Ramos (cell line): ENCODE measurements around the gene ZBTB7B.

ENCODE experiments used
- in situ Hi-C: fragments of 300-500 bp; cut with MboI; formaldehyde crosslinking; loops from one replicate; pipeline ENCODE4 v1.14.3; 2022; ENCODE audit warnings: low sequenced_read_pairs; ENCODE audit not compliant: unreplicated experiment

ZBTB7B gene

DNA sequence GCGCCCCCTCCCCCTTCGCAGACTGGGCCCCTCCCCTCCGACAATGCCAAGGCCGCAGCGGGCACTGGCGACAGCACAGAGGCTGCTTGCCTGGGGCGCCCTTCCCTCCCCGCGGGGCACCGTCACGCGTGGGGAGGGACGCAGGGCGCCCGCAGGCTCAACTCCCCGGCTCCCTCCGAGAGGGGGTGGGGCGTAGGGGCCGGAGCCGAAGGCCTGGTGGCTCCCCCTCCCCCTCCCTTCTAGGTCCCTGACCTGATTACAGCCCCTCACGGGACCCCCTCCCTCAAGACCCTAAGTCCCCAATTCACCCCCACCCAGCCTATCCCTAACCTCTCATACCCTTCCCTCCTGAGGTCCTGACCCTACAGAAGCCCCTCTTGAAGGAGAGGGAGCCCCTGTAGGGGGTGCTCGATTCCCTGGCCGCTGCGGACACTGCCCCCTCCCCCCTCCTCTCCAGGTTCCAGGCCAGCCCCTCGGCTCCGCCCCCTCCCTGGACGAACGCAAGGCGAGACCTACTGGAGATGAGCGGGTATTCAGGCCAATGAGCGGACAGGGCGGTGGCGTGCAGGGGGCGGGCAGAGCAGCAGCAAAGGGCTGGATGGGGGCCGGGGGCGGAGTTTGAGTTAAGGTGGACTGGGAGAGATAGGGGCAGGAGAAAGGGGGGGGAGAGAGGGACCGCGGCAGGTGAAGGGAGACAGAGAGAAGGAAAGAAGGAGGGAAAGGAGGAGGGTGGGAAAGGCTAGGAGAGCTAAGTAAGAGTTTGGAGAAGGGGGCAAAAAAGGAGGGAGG lies 733 bp upstream of the ZBTB7B start:
- in situ Hi-C loops: no loop called here

DNA sequence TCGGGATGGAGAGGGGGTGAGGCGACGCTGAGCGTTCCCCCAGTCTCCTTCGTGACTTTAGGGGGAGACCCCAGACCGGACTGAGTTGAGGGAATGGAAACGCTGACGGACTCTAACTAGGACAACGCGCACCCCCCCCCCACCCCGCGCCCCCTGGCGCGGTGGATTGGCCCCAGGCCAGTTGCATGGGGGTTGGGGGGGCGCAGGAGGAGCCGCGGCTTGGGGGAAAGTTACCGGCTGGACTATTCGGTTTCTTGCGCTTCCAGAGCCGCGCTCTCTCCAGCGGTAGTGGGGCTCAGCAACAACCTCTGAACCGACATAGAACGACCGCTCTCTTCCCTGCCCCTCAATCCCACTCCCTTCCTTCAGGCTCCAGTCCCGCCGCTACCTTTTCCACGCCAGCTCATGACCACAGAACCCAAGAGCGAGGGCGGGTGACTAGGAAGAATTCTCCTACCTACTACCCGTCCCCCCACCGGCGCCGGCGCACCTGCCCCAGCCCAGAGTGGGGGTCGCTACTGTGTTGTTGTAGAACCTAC lies 694 bp downstream of the ZBTB7B start:
- in situ Hi-C loops: no loop called here

DNA sequence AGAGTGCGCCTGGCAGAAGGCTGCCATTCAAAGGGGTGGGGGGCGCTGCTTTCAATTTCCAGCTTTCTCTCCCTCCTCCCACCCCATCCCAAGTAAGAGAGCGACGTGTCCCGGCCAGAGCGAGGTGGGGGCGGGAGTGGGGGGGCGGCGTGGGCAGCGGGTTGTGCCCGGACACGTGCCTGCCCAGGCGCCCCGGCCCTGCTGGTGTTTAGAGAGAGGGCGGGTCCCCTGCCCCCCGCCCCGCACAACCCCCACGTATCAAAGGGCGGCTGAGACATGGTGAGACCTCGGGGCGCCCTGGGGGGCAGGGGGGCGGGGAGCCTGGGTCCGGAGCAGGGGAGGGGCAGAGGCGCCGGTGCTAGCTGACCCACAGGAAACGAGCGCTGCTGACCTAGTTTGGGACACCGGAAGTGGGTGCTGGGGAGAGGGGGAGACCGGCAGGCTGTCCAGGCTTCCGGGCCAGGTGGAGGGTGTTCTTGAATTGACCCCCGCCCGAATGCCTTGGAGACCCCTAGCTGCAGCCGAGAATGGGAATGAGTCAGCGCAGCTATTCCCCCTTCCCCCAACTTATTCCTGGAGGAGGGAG lies 1.3 kb downstream of the ZBTB7B start:
- in situ Hi-C loops: no loop called here

DNA sequence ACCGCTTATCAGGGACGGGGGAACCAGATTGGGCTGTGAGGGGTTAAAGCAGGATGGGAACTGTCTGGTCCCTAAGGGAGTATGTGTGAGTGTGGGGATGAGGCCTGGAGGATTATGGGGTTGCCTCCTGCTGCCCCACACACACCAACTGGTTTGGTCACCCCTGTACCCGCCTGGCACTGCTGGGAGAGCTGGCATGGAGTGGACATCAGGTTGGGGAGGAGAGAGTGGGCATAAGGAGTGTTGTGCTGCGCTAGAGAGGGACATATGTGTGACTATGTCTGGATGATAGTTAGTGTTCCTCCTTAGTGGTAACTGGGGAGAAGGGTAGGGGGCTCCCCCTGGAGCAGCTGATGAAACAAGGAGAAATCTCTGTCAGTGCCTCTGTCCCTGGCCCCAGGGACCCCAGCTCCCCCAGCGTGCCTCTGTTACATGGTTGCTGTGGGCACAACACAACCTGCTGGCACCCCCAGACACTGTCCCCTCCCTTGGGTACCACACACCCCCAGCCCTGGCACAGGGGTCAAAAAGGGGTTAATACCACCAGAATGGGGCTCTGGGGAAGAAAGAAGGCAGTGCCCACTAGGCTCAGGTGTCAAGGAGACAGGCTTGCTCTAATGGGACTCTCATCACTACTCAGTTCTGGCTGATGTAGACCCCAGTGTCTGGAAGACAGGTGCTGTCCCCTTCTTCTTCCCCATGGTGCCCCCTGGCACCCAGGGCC lies 1.9 kb downstream of the ZBTB7B start:
- in situ Hi-C loops: no loop called here

DNA sequence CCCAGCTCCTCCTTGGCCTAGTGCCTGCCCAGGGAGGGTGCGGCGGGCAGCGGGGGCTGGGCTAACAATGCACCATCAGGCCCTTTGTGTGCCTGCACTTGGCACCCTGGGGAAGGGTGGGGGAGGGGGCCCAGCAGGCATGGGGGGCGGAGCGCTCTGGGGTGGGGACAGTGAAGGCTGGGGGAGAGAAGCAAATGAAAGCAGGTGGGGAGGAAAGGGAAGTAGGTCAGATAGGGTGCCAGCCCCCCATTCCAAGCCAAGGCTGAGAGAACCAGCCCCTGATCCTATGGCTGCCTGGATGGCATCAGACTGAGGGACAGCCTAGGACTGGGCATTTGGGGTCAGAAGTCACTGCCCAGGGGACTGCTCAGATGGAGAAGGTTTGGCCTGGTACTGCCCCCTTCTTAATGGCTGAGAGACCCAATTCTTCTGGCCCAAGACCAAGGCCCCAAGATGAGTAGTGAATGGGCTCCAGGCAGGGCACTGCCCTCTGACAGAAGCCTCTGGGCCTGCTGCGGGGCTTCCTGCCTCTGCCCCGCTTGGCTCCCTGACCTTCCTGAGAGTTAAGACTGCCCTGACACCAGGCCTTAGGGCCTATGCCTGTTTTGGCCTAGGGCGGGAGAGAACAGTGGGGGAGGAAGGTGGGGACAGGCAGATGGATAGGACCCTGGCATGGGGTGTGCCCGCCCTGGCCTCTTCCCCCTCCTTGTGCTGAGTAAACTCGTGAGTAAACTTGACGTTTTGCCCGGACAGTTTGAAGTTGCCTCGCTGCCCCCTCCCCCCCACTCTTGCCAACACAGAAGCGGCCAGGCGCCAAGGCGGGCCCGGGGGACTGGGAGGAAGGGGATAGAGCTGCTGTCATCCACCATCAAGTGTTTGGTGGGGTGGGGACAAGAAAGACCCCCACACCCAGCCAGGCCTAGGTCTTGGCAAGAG lies 2.7 kb downstream of the ZBTB7B start:
- in situ Hi-C loops: no loop called here

DNA sequence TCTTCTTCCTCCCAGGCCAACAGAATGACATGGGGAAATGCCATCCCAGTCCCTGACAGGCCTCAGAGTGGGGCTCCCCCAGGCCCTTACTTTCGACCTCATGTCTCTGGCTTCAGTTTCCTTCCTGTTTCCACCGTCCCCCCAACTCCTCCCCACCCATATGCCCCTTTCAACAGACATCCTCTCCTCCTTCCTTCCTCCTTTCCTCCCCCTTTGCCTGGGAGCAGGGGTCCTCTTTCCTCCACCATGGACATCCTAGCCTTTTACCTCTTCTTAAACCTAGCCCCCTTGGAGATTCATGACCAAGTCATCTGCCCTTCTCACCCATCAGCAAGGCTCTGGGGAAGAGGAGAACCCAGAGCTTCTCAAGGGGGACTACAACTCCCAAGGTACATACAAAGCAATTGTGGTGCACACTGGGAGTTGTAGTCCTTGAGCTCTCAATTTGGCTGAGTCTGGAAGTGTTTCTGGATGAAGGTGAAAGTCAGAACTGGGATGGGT lies 4.0 kb downstream of the ZBTB7B start:
- in situ Hi-C loops: no loop called here

DNA sequence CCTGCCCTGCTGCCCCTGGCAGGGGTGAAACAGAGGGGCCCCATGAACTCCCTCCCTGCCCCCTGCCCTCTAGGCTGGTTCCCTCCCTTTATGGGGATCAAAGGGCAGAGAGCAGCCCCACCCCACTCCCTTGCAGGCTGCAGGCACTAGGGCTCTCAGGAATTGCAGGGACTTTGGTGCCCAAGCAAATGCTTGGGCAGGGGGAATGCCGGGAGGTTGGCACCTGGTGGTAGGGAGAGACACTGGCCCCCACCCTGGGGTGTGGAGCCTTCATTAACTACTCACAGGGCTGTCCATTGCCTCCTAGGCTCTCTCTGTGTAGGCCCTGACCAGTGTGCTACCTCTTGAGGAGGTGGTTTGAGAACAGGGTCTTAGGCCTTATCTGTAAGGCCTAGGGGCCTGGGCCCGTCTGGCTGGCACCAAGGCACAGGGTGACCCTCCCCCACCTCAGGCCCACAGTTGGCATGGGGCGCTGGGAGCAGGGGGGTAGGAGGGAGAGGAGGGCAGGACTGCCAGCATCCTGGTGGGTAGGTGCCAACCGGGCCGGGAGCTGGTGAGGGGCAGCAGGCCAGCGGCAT lies 4.7 kb downstream of the ZBTB7B start:
- in situ Hi-C loops: no loop called here

DNA sequence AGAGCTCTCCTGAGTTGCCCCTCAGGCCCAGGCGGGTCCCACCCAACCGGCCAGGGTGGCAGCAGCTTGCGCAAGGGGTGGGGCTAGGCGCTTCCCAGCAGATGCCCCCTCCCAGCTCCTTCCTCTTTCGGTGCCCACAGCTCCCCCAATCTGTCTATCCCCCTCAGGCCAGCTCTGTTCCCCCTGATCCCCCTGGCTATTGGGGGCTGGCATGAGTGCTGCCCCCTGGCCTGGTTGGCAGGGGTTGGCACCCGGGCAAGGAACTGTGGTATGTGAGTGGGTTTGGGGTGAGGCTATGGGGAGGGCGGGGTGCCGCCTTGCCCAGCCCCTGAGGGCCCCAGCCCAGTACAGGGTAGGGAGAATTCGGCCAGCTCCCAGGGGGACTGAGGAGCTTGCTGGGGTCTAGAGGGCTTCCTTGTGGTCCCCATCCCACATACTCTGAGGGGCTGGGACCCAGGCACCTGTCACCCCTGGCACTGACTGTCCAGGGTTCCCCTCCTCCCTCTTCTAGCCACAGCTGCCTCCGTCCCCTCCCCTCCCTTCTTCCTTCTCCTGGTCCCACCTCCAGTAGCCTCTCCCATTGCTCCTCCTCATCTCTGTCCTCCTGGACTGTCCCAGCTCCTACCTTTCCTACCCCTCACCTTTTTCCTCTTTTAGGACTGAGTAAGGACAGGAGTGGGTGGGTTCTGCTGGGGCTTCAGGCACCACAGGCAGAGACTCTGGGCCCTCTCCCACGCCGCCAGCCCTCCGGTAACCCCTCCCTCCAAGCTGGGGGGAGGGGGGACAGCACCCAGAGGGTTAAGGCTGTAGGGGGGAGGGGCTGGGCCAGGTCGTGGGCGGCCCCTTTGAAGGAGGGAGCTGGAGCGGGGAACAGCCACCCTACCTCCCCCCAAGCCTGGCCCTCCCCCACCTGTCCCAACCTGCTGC lies 5.7 kb downstream of the ZBTB7B start:
- in situ Hi-C loops: no loop called here

DNA sequence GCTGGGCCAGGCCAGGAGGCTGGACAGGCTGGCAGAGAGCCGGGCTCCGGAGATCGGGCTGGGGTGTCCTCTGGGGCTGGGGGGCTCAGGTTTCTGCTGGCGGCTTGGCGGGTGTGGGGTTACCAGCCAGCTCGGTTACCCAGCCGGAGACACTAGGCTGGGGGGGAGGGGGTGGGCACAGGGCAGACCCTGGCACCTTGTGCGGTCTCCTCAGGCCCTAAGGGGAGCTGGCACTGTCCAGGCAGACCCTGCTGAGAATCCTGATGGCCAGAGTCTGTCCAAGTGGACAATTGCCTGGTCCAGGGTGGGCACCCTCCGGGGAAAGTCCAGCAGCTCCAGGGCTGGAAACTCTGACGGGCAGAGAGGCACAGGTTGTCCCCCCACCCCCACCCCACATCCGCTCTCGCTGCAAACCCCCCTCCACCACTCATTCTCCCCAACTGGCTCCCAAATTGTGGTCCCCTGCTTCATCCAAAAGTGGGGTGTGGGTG lies 6.7 kb downstream of the ZBTB7B start:
- in situ Hi-C loops: no loop called here

DNA sequence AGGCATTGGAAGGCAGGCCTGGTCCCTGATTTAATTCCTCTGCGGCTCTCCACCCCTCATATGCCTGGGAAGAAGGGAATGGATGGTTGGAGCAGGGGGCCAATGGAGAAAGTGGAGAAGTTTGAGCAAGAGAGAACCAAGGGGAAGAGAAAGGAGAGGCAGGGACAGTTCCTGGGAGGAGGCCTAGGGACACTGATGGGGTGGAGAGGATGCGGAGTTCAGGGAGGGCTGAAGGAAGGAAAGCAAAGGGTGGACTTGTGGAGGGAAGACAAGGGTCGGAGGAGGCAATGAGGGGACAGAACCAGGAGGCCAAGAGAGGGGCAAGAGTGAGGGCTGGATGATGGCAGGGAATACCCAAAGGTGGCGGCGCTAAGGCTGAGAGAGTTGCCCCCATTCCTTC lies 7.1 kb downstream of the ZBTB7B start:
- in situ Hi-C loops: no loop called here

DNA sequence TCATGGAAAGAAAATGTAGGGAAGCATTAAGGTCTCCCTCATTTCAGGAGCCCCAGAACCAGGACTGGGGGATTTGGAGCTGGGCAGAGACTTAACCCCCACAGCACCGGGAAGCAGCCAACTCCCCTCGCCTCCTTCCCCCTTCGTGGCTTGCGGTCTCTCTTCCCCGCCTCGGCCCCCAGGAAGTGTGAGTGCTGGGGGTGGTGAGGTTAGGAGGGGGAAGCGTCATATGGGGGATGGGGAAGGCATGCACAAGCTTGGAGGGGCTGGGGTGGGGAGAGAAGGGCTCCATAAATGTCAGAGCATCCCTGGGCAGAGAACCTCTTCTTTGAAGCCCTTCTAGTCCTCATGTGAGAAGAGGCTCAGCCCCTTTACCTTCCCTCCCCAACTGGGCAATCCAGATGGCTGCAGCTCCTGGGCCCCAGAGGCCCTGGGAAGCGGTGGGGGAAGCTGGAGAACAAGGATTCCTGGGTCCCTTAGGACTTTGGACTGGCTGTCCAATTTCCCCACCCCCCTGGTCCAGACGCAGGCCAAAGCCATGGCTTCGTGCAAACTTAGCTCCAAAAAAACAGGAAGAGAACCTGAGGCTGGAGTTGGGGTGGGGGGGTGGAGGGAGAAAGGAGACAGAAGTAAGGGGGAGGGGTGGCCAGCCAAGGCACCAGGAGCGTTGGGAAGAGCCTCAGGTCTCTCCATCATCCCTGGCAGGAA lies 7.8 kb downstream of the ZBTB7B start:
- in situ Hi-C loops: no loop called here

DNA sequence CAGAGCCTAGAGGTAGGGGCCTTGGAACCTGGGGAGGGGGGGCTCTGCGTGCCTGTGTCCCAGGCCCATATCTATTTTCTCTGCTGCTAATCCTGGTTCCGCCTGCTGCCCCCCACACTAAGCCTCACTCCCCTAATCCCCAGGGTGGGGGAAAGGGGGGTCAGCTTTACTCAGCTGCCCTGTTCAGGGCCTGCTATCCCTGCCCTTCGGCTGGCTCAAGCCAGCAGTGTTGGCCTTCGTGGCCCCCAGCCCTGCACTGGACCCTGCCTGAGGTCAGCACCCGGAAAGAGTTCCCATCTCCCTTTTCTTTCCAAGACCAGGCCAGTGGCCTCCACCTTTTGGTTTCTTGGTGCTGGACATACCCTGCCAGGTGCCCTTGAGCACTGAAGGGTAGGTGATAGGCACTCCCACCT lies 8.4 kb downstream of the ZBTB7B start:
- in situ Hi-C loops: no loop called here

DNA sequence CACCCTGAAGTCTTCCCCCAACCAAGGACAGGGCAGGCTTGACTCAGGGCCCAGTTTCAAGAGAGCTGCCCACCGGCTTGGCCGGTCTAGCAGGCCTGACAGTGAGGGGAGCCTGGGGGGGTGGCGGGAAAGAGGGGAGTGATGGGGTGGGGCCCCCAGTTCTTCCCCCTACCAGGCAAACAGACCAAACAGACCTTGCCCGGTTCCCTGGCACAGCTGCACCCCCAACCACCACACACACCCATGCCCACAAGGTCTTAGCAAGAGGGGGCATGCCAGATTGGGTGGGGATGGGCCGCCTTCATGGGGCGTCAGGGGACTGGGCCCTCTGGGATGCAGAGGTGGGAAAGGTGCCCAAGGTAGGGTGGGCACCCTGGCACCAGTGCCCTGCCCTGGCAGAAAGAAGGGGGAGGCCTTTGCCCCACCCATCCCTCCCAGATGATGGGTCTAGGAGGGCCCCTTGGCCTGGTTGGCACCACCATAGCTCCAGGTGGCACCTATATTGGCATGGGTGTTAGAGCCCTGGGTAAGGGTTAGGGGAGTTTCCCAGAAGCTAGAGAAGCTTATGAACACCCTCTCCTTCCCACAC lies 8.9 kb downstream of the ZBTB7B start:
- in situ Hi-C loops: no loop called here

DNA sequence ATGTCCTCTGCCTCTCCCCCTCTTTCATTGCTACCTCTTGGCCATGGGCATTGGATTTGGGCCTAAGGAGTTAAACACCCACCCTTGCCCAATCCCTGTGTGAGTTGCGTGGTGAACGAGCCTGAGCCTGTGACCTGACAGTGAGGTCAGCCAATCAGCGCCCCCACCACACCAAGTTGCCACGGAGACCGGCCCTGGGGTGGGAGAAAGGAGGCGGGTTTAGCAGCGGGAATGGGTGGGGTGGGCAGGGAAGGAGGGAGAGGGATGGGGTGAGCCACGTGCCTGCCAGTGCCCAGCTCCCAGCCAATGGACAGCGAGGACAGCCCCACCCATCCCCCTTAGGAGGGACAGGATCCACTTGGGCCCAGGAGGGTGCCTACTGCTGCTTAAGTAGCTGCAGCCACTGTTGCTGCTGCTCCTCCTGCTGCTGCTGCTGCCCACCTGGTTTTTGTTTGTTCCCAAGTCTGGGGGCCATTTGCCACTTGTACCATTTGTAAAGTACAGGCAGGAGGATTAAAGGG lies 9.5 kb downstream of the ZBTB7B start:
- in situ Hi-C loops: no loop called here

DNA sequence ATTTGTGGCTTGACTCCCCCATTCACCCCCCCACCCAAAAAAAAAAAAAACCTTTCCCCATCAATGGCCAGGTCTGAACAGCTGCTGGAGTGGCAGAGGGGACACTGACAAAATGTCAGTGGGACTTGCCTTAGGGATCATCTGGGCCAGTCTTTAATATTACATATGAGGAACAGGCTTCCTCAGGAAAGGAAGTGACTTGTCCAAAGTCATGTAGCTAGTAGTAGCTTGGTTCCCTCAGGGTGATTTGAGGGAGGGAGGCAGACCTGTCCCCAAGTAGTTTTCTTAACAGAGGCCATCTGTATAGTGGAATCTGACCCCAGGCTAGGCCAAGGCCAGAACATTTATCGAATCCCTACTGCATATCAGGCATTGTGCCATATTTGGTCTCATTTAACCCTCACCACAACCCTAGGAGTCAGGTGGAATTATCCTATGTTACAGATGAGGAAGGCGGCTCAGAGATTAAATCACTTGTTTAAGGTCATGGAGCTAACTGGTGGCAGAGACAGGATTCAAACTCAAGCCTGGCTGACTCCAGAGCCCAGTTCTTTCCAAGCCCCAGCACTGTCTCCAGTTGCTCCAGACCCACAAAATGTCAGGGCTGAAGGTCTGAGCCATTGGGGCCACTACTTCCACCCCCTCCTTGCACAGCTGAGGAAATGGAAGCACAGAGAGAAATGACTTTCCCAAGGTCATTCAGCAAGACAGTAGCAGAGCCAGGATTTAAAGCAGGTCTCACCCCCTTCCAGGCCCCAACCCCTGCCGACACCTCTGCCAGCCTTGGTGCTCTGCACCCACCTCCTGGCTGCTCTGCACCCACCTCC lies 10.4 kb downstream of the ZBTB7B start:
- in situ Hi-C loops: no loop called here

DNA sequence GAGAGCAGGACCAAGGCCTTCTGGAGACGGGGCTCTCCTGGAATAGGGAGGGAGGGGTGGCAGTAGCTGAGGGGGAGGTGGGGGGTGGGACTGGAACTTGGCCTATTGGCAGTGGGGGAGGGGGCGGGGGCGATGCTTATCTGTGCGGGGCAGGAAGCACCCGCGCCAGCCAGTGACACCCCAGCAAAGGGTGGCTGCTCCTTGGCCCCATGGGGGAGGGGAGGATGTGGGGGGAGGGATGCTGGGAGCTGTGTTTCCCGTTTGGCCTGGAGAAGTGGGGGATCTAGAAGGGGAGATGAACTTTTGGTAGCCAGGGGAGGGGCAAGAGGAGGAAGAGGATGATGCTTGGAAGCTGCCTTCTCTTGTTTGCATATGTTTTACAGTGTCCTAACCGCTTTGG lies 11.0 kb downstream of the ZBTB7B start:
- in situ Hi-C loops: no loop called here
